HepG2 (cell line): ENCODE results near the gene KIF13A.

Experiments used
- CTCF ChIP-seq: sonication (generic); formaldehyde crosslinking; IDR thresholded peaks from 2 replicates; pipeline ENCODE4 v1.5.0; 2020; ENCODE audit warnings: mild to moderate bottlenecking, missing genetic modification reagents, moderate library complexity
- EZH2 ChIP-seq: conservative IDR thresholded peaks from 2 replicates; pipeline ENCODE4 v1.6.1; 2012; ENCODE audit warnings: mild to moderate bottlenecking, low read depth, low read length, moderate library complexity
- JUN ChIP-seq: sonication (generic); formaldehyde crosslinking; IDR thresholded peaks from 2 replicates; pipeline ENCODE4 v1.4.0; 2020; ENCODE audit warnings: mild to moderate bottlenecking, missing genetic modification reagents
- MAZ ChIP-seq, 2 experiments: sonication (generic) in 1 of 2; formaldehyde crosslinking in 1 of 2; IDR thresholded peaks; 2 replicates each; pipeline versions ENCODE4 v1.5.0 to v1.6.1; 2012 to 2020; ENCODE audit warnings: low read depth in 2 of 2, mild to moderate bottlenecking in 2 of 2, borderline replicate concordance in 1 of 2, improper control_type of control experiment in 1 of 2, low read length in 1 of 2, missing genetic modification reagents in 1 of 2, moderate library complexity in 1 of 2
- STAG1 ChIP-seq: sonication (generic); formaldehyde crosslinking; IDR thresholded peaks from 2 replicates; pipeline ENCODE4 v1.4.0; 2020; ENCODE audit warnings: missing genetic modification reagents
- TCF7L2 ChIP-seq: IDR thresholded peaks from 2 replicates; pipeline ENCODE4 v1.6.1; 2011; ENCODE audit warnings: mild to moderate bottlenecking, low read depth, low read length, moderate library complexity
- ZFP1 ChIP-seq: IDR thresholded peaks from 2 replicates; pipeline ENCODE4 v1.6.1; 2016
- ZFP62 ChIP-seq: sonication (generic); formaldehyde crosslinking; IDR thresholded peaks from 2 replicates; pipeline ENCODE4 v1.4.0; 2020; ENCODE audit warnings: missing genetic modification reagents
- ZNF121 ChIP-seq: sonication (generic); formaldehyde crosslinking; IDR thresholded peaks from 2 replicates; pipeline ENCODE4 v1.5.0; 2020; ENCODE audit warnings: mild to moderate bottlenecking, missing genetic modification reagents
- ZNF256 ChIP-seq: sonication (generic); formaldehyde crosslinking; conservative IDR thresholded peaks from 2 replicates; pipeline ENCODE4 v1.4.0; 2020; ENCODE audit warnings: missing genetic modification reagents
- ZNF782 ChIP-seq: sonication (generic); formaldehyde crosslinking; IDR thresholded peaks from 2 replicates; pipeline ENCODE4 v1.4.0; 2020; ENCODE audit warnings: missing genetic modification reagents, mild to moderate bottlenecking, borderline replicate concordance
- TF ChIP-seq, protein P1 (sequence below): sonication (generic); formaldehyde crosslinking; IDR thresholded peaks from 2 replicates; pipeline ENCODE4 v1.5.0; 2020; ENCODE audit warnings: mild to moderate bottlenecking, low read depth, missing genetic modification reagents, borderline replicate concordance
- TF ChIP-seq, protein P2 (sequence below): sonication (generic); formaldehyde crosslinking; IDR thresholded peaks from 2 replicates; pipeline ENCODE4 v1.9.0; 2021; ENCODE audit warnings: missing genetic modification reagents, borderline replicate concordance

GRCh38 chr6:17724341-17724740 lies 263.1 kb downstream of the KIF13A start:
- TF ChIP-seq ZFP1 (CRISPR knock-in tag): no peak
- no peak for TF ChIP-seq CTCF
- TF ChIP-seq JUN (CRISPR knock-in tag): no peak
- no peak for TF ChIP-seq TCF7L2
- TF ChIP-seq ZNF256: no peak
- TF ChIP-seq ZNF121 (CRISPR knock-in tag): no peak
- no peak for TF ChIP-seq ZNF782 (CRISPR knock-in tag)
- TF ChIP-seq ZFP62 (CRISPR knock-in tag): no peak
- TF ChIP-seq, protein P1, sequence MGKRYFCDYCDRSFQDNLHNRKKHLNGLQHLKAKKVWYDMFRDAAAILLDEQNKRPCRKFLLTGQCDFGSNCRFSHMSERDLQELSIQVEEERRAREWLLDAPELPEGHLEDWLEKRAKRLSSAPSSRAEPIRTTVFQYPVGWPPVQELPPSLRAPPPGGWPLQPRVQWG (CRISPR knock-in tag): no peak
- no peak for TF ChIP-seq MAZ (IDR thresholded peaks at IDR 0.05; ENCODE audit: borderline replicate concordance, low read depth, low read length)
- no peak for TF ChIP-seq MAZ (CRISPR knock-in tag; IDR thresholded peaks at IDR 0.05; ENCODE audit: low read depth)
- TF ChIP-seq STAG1: no peak
- no peak for TF ChIP-seq EZH2
- TF ChIP-seq, protein P2, sequence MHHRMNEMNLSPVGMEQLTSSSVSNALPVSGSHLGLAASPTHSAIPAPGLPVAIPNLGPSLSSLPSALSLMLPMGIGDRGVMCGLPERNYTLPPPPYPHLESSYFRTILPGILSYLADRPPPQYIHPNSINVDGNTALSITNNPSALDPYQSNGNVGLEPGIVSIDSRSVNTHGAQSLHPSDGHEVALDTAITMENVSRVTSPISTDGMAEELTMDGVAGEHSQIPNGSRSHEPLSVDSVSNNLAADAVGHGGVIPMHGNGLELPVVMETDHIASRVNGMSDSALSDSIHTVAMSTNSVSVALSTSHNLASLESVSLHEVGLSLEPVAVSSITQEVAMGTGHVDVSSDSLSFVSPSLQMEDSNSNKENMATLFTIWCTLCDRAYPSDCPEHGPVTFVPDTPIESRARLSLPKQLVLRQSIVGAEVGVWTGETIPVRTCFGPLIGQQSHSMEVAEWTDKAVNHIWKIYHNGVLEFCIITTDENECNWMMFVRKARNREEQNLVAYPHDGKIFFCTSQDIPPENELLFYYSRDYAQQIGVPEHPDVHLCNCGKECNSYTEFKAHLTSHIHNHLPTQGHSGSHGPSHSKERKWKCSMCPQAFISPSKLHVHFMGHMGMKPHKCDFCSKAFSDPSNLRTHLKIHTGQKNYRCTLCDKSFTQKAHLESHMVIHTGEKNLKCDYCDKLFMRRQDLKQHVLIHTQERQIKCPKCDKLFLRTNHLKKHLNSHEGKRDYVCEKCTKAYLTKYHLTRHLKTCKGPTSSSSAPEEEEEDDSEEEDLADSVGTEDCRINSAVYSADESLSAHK (CRISPR knock-in tag): no peak
